HL-60 (cell line): ENCODE results near the gene NDUFS2.

Experiments
- TF ChIP-seq, protein P1 (sequence below): IDR thresholded peaks from one replicate; pipeline ENCODE4 v1.5.1; 2011; ENCODE audit warnings: low read length, control low read depth, inconsistent platforms; ENCODE audit not compliant: insufficient read depth
- TF ChIP-seq, protein P2 (sequence below): IDR thresholded peaks from 2 replicates; pipeline ENCODE4 v1.6.1; 2012; ENCODE audit warnings: low read depth; ENCODE audit not compliant: insufficient replicate concordance

DNA sequence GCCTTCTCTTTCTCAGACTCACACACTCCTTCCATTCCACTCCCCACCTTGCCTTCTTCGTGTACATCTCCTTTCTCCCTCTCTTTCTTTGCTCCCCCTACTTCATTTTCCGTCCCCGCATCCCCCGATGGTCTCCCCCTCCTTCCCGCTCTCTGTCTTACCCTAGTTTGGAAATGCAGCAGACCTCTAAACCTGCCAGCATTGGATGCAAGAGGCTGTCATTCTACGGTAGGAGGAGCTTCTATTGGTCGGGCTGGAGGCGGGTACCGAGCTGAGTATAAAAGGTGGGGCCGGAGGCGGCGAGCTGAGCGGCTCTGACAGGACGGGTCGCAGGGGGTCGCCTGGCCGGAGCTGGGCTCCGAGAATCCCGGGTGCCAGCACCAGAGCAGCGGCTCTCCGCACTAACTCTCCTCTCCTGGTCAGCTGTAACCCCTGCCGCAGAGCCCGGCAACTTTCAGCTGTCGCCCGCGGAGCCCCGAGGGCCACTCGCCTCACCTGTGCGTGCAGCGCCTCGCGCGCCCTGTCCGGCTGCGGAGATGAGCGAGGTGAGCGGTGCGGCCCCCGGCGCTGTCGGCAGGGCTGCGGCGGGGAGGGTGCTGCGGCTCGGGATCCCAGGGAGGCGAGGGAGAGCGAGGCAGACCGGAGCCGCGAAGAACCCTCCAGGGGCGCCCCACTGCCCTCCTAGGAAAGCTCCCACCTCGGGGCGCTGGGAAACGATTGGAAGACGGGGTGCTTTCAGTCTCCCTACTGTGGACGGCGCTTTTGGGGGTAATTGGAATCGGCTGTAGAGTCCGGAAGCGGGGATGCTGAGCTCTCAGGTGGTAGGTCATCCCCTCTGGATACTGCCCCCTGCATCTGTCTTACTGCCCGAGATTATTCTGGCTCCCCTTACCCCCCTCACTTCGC lies 56.5 kb downstream of the NDUFS2 start, which contains the start of gene PCP4L1:
- TF ChIP-seq, protein P1, sequence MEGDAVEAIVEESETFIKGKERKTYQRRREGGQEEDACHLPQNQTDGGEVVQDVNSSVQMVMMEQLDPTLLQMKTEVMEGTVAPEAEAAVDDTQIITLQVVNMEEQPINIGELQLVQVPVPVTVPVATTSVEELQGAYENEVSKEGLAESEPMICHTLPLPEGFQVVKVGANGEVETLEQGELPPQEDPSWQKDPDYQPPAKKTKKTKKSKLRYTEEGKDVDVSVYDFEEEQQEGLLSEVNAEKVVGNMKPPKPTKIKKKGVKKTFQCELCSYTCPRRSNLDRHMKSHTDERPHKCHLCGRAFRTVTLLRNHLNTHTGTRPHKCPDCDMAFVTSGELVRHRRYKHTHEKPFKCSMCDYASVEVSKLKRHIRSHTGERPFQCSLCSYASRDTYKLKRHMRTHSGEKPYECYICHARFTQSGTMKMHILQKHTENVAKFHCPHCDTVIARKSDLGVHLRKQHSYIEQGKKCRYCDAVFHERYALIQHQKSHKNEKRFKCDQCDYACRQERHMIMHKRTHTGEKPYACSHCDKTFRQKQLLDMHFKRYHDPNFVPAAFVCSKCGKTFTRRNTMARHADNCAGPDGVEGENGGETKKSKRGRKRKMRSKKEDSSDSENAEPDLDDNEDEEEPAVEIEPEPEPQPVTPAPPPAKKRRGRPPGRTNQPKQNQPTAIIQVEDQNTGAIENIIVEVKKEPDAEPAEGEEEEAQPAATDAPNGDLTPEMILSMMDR, result no peak
- TF ChIP-seq, protein P2, sequence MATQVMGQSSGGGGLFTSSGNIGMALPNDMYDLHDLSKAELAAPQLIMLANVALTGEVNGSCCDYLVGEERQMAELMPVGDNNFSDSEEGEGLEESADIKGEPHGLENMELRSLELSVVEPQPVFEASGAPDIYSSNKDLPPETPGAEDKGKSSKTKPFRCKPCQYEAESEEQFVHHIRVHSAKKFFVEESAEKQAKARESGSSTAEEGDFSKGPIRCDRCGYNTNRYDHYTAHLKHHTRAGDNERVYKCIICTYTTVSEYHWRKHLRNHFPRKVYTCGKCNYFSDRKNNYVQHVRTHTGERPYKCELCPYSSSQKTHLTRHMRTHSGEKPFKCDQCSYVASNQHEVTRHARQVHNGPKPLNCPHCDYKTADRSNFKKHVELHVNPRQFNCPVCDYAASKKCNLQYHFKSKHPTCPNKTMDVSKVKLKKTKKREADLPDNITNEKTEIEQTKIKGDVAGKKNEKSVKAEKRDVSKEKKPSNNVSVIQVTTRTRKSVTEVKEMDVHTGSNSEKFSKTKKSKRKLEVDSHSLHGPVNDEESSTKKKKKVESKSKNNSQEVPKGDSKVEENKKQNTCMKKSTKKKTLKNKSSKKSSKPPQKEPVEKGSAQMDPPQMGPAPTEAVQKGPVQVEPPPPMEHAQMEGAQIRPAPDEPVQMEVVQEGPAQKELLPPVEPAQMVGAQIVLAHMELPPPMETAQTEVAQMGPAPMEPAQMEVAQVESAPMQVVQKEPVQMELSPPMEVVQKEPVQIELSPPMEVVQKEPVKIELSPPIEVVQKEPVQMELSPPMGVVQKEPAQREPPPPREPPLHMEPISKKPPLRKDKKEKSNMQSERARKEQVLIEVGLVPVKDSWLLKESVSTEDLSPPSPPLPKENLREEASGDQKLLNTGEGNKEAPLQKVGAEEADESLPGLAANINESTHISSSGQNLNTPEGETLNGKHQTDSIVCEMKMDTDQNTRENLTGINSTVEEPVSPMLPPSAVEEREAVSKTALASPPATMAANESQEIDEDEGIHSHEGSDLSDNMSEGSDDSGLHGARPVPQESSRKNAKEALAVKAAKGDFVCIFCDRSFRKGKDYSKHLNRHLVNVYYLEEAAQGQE, result no peak
